Transverse colon (tissue), 4 donors: ENCODE measurements around the gene RAB3IL1.

ENCODE experiments used
- POLR2AphosphoS5 ChIP-seq, 3 donors: sonication (generic); formaldehyde crosslinking; IDR thresholded peaks; one replicate each; pipeline ENCODE4 v1.6.1; 2016; ENCODE audit warnings: antibody characterized with exemption in 3 of 3
- TF ChIP-seq, protein P1 (sequence below), 5 experiments: fragments of 200-600 bp in 3 of 5; fragments of 450-650 bp in 2 of 5; sonication (generic) in 3 of 5; IDR thresholded peaks; 1 replicate in 2 of 5; 2 replicates in 3 of 5; pipeline ENCODE4 v1.5.1; 2016 to 2017; ENCODE audit warnings: antibody characterized with exemption in 5 of 5, inconsistent platforms in 3 of 5, mild to moderate bottlenecking in 2 of 5, moderate library complexity in 1 of 5

DNA sequence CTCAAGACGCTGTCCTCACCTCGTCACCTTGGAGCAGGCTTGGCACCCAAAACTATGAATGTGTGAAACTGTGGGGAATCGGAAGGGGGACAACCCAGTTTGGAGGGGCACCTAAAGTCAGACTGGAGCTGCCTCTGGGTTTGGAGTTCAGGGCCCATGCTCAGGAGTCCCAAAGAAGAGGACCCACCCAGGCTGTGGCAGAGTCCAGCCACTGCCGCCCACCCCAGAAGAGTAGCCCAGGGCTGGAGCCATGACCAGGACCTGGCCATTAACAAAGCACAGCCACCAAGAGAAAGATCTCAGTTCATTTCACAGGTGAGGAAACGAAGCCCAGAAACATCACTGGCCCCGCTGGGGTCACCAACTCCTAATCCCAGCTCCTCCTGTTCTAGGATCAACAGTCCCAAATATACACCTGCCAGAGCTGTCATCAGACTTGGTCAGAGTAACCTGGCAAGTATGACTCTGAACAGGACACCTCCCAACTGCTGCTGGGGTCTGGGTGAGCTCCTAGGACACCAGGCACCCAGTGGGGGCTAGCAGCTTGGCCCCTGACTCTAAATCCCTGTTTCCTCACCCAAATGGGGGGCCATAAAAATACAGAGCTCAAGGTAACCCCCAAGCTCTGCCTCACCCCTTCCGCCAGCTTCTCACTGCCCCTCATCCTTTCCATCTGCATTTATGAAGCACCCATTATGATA is 2.7 kb downstream of the RAB3IL1 start:
- no peak for TF ChIP-seq POLR2AphosphoS5 (IDR thresholded peaks at IDR 0.05)
- TF ChIP-seq, protein P1, sequence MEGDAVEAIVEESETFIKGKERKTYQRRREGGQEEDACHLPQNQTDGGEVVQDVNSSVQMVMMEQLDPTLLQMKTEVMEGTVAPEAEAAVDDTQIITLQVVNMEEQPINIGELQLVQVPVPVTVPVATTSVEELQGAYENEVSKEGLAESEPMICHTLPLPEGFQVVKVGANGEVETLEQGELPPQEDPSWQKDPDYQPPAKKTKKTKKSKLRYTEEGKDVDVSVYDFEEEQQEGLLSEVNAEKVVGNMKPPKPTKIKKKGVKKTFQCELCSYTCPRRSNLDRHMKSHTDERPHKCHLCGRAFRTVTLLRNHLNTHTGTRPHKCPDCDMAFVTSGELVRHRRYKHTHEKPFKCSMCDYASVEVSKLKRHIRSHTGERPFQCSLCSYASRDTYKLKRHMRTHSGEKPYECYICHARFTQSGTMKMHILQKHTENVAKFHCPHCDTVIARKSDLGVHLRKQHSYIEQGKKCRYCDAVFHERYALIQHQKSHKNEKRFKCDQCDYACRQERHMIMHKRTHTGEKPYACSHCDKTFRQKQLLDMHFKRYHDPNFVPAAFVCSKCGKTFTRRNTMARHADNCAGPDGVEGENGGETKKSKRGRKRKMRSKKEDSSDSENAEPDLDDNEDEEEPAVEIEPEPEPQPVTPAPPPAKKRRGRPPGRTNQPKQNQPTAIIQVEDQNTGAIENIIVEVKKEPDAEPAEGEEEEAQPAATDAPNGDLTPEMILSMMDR (IDR thresholded peaks at IDR 0.05), result no peak
